GM12891 (cell line): ENCODE measurements around the gene KRT82.

Experiments
- POLR2A ChIP-seq: IDR thresholded peaks from 2 replicates; pipeline ENCODE4 v1.6.1; 2011; ENCODE audit warnings: low read depth, low read length, control low read depth
- POLR2AphosphoS5 ChIP-seq: IDR thresholded peaks from 2 replicates; pipeline ENCODE4 v1.6.1; 2011; ENCODE audit warnings: low read depth, low read length, control low read depth
- TAF1 ChIP-seq: IDR thresholded peaks from 2 replicates; pipeline ENCODE4 v1.6.1; 2011; ENCODE audit warnings: low read depth, low read length, control low read depth

DNA sequence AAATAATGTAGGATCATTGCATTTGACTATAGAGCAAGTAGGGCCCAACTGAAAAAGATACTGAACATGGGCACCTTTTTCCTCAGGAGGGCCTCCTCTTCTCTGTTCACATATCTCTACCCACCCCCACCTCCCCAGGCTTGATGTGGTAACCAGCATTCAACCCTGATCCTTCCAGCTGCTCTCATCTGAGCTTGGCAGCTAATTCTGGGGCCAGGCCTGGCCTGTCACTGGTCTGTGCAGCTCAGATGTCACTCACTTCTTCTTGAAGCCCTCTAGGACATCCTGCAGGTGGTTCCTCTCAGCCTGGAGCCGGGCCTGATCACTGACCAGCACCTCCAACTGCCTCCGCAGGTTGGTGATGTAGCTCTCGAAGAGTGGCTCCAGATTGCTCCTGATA is 22.8 kb downstream of the KRT82 start:
- TF ChIP-seq POLR2A: no peak
- no peak for TF ChIP-seq TAF1
- TF ChIP-seq POLR2AphosphoS5: no peak
